ENCODE results near the gene GLRB. TPM values are rescaled to one million over a fixed set of nuclear protein-coding genes. Genes with fewer than 3 reads are reported as not detected.

GLRB gene
- total and polyA plus RNA-seq, 12 donors, result 3.3 to 23.3 (median 13.1) TPM

- Histone ChIP-seq H3K9me3 (no peaks in the 10 kb centered on the region), H3K27ac (no peak overlapping the region), H3K36me3 (no peaks in the 10 kb centered on the region), H3K4me3 (no peak overlapping the region), H3K27me3 (no peaks in the 10 kb centered on the region), H3K4me1 (peaks cover 0 to 7% (median 0%) of the 10 kb centered on the region in 9 donors)
- no peak for ATAC-seq
- no peak for TF ChIP-seq CTCF (IDR thresholded peaks at IDR 0.05)
- no peak for DNase-seq
- intact Hi-C loops (cut with DNase I), result no loop called here
- WGBS, 2 donors, result 85 to 89% methylated on average over 4 of the region's 4 CpGs
Measured at GRCh38 chr4:157099506-157099905, 23.6 kb downstream of the GLRB start.

- Histone ChIP-seq H3K27ac (no peak overlapping the region), H3K4me1 (no peaks in the 10 kb centered on the region), H3K27me3 (no peaks in the 10 kb centered on the region), H3K4me3 (no peak overlapping the region), H3K36me3 (no peaks in the 10 kb centered on the region), H3K9me3 (peaks cover 0 to 8% (median 0%) of the 10 kb centered on the region in 11 donors)
- no peak for TF ChIP-seq CTCF (IDR thresholded peaks at IDR 0.05)
- intact Hi-C loops (cut with DNase I), result loop anchor here in 1 of 10 donors (5.0 kb wide), 1 partner anchor 1372 kb away; no protein-coding TSS in a partner anchor
- no peak for DNase-seq
- 70 to 88% methylated on average over 1 of the region's 1 CpG for WGBS, 2 donors
- ATAC-seq, result no peak
Measured at GRCh38 chr4:157104541-157104940, 28.6 kb downstream of the GLRB start.

- no peaks in the 10 kb centered on the region for H3K4me1 ChIP-seq
- no peaks in the 10 kb centered on the region for H3K9me3 ChIP-seq
- no peaks in the 10 kb centered on the region for H3K36me3 ChIP-seq
- no peak overlapping the region for H3K27ac ChIP-seq
- H3K4me3 ChIP-seq, result no peak overlapping the region
- ATAC-seq (no peak), DNase-seq (no peak)
- intact Hi-C loops (cut with DNase I), result no loop called here
- WGBS, 2 donors, result 76 to 84% methylated on average over 6 of the region's 6 CpGs
- H3K27me3 ChIP-seq, result no peaks in the 10 kb centered on the region
- no peak for TF ChIP-seq CTCF (IDR thresholded peaks at IDR 0.05)
Measured at GRCh38 chr4:157114671-157115070, 38.7 kb downstream of the GLRB start.

- H3K4me1 ChIP-seq, result no peaks in the 10 kb centered on the region
- no peak overlapping the region for H3K4me3 ChIP-seq
- no peak for ATAC-seq
- 68 to 70% methylated on average over 3 of the region's 3 CpGs for WGBS, 2 donors
- H3K27ac ChIP-seq, result no peak overlapping the region
- H3K9me3 ChIP-seq, result no peaks in the 10 kb centered on the region
- intact Hi-C loops (cut with DNase I), result no loop called here
- no peak for TF ChIP-seq CTCF (IDR thresholded peaks at IDR 0.05)
- no peaks in the 10 kb centered on the region for H3K27me3 ChIP-seq
- no peak for DNase-seq
- H3K36me3 ChIP-seq, result no peaks in the 10 kb centered on the region
Measured at GRCh38 chr4:157115613-157116335, 39.8 kb downstream of the GLRB start.

All from heart right ventricle (tissue), 16 donors.